Regular cardiac myocyte (primary cell): ENCODE measurements around the gene EPHB4. TPM values are rescaled to one million over a fixed set of nuclear protein-coding genes. Genes with fewer than 3 reads are reported as not detected.

Experiments used
- total RNA-seq: library from RNA; depleted of rRNA; stranded (reverse); fragments of >200 nt; gene quantifications from 2 replicates; pipeline ENCODE4 v1.2.3, GENCODE V29; 2014

The EPHB4 gene
- total RNA-seq: 40.9 and 47.7 TPM in 2 replicates

DNA sequence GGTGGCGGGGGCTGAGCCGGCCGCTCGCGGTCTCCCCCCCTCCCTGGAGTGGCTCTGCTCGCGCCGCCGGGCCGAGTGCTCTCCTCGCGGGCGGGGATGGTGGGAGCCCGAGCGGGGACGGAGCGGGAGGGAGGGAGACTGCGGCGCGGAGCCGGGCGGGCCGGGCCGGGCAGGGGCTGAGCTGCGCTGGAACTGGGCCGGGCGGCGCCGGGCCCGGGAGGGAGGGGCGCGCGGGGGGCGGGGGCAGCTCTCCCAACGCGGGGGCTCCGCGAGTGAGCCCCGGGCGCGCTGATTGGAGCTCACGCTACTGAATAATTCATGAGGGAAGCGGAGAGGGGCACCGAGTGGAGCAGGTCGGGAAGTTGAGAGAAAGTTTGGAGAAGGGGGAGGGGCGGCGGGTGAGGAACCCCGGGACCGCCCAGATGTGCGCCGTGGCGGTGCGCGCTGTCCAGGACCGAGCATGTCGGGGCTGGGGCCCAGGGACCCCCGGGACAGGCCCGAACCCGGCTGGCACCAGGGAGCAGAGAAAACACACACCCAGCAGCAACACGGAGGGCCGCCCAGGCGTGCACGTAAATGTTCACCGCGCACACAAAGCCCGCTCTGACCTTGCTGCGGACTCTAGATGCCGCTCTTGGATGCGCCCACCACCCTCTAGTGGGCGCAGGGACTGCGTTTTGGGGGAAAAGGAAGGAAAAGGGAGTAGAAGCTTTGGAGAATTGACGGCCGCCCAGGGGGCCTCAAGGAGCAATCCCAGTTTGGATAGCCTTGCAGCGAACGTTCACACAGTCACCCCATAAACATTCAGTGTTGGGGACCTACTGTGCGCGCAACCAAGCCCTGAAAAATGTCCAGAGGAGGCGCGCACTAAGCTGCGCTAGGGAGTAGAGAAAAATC, at the start of gene EPHB4:
EPHB4 (minus strand) TSS at position 194 of the 897 bp plus-strand sequence. CDS start 493 bp downstream, outside the sequence.

GRCh38 chr7:100874577-100875355, 47.4 kb upstream of the EPHB4 start, which contains the start of gene SRRT:
Gene SRRT (plus strand): TSS chr7:100875103. CDS start chr7:100875591, 488 bp downstream.

GRCh38 chr7:100867040-100867775, 39.9 kb upstream of the EPHB4 start, which contains the start of gene TRIP6:
Gene TRIP6 (plus strand): TSS chr7:100867387. CDS start chr7:100867498, 111 bp downstream.

GRCh38 chr7:100852048-100852872, 24.9 kb upstream of the EPHB4 start, which contains the start of gene SLC12A9:
Gene SLC12A9 (plus strand): TSS chr7:100852713. CDS start chr7:100854198, 1,485 bp downstream.

Other genes with a start within 250 kb of the EPHB4 start
- gene LRCH4, start 241.4 kb downstream of the EPHB4 start, total RNA-seq: 12.7 TPM in 2 replicates
- gene FBXO24, start 241.2 kb downstream of the EPHB4 start, total RNA-seq: 0.28 and 0.77 TPM in 2 replicates
- gene PCOLCE, start 225.2 kb downstream of the EPHB4 start, total RNA-seq: 24.2 and 39.5 TPM in 2 replicates
- gene MOSPD3, start 215.0 kb downstream of the EPHB4 start, total RNA-seq: 2.5 and 6.8 TPM in 2 replicates
- gene TFR2, start 186.0 kb downstream of the EPHB4 start, total RNA-seq: 0.77 and 2.3 TPM in 2 replicates
- not detected in 2 replicates for gene ACTL6B, start 171.1 kb downstream of the EPHB4 start, total RNA-seq
- 57.5 and 169 TPM in 2 replicates for gene GNB2, start 153.8 kb downstream of the EPHB4 start, total RNA-seq
- 9.8 and 13.2 TPM in 2 replicates for gene GIGYF1, start 133.3 kb downstream of the EPHB4 start, total RNA-seq
- gene POP7, start 121.4 kb downstream of the EPHB4 start, total RNA-seq: 29.3 and 60.6 TPM in 2 replicates
- gene EPO, start 107.1 kb downstream of the EPHB4 start, total RNA-seq: not detected in 2 replicates
- gene ZAN, start 93.9 kb downstream of the EPHB4 start, total RNA-seq: not detected in 2 replicates
- gene SLC12A9, start 25.2 kb upstream of the EPHB4 start, total RNA-seq: 13.0 and 15.7 TPM in 2 replicates
- 43.1 and 70.4 TPM in 2 replicates for gene TRIP6, start 39.9 kb upstream of the EPHB4 start, total RNA-seq
- gene SRRT, start 47.6 kb upstream of the EPHB4 start, total RNA-seq: 24.5 and 61.7 TPM in 2 replicates
- gene UFSP1, start 62.2 kb upstream of the EPHB4 start, total RNA-seq: 6.1 and 6.8 TPM in 2 replicates
- under 0.01 and 0.28 TPM in 2 replicates for gene ACHE, start 68.4 kb upstream of the EPHB4 start, total RNA-seq
- gene MUC3A, start 122.0 kb upstream of the EPHB4 start, total RNA-seq: not detected in 2 replicates
- 0.19 TPM in 1 of 2 replicates, not detected in the other for gene MUC12, start 142.0 kb upstream of the EPHB4 start, total RNA-seq
- not detected in 2 replicates for gene MUC17, start 192.6 kb upstream of the EPHB4 start, total RNA-seq